ENCODE data around the gene UBR4.
"Not testable (repeated sequence)": the region's sequence is repeated elsewhere in the genome, so short reads cannot be mapped to it uniquely, and the experiment has no call there.

Gene UBR4

GRCh38 chr1:19222979-19223824, 13.1 kb upstream of the UBR4 start:
- intact Hi-C loops (cut with DNase I): no loop called here
- DNase-seq: peak in 1 of 42 donors; percentile 1

GRCh38 chr1:19222573-19222972, 12.5 kb upstream of the UBR4 start:
- intact Hi-C loops (cut with DNase I): no loop called here
- DNase-seq: peak in 1 of 42 donors; percentile 10

DNA sequence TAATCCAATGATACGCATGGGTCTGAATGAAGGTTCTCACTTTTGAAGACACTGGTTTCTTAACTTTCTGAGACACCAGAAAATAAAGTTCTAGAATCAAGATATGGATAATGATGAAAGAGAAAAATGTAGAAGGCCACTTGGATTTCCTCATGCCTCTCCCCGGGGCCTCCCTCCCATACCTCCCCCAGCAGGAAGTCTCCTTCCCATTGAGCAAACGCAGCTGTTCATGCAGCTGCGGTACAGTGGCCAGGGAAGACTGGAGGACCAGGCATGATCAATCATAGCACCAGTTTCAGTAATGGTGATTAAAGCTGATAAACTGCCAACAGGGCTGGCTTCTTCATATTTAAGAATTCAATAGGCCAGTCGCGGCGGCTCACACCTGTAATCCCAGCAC, 10.9 kb upstream of the UBR4 start:
- peak in 1 of 42 donors; percentile 4 for DNase-seq
- intact Hi-C loops (cut with DNase I): no loop called here

GRCh38 chr1:19220080-19220846, 10.2 kb upstream of the UBR4 start:
- intact Hi-C loops (cut with DNase I): no loop called here
- peak in 1 of 42 donors; percentile 12 for DNase-seq

GRCh38 chr1:19219451-19219850, 9.4 kb upstream of the UBR4 start:
- DNase-seq: peak in 1 of 42 donors; percentile 3
- intact Hi-C loops (cut with DNase I): no loop called here

- DNase-seq; intact Hi-C loops (cut with DNase I): not testable (repeated sequence)
These were observed 6.5 kb upstream of the UBR4 start for GRCh38 chr1:19216585-19216984.

GRCh38 chr1:19213580-19213979, 3.5 kb upstream of the UBR4 start:
- no peak for DNase-seq
- intact Hi-C loops (cut with DNase I): loop anchor here (5.0 kb wide), 1 partner anchor 39 kb away; the partner anchor contains the start of genes EMC1 and MRTO4

DNA sequence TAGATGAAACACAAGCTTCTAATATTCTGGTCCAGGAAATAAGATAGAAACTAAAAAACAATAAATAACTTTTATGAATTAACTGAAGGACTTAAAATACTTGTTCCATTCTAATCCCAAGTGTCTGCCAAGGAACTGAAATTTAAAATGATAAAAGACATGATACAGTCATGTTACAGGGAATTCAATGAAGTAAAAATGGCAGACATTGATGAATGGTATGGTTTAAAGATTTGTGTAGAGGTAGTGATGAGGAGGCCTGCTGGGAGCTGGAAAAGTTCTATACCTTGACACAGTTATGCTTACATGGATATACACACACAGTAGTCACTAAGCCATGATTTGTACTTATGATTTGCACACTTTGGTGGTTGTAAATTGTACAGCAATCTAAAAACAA, 2.1 kb upstream of the UBR4 start:
- intact Hi-C loops (cut with DNase I): loop anchor here (5.0 kb wide), 1 partner anchor 40 kb away; the partner anchor contains the start of genes EMC1 and MRTO4
- DNase-seq: no peak

DNA sequence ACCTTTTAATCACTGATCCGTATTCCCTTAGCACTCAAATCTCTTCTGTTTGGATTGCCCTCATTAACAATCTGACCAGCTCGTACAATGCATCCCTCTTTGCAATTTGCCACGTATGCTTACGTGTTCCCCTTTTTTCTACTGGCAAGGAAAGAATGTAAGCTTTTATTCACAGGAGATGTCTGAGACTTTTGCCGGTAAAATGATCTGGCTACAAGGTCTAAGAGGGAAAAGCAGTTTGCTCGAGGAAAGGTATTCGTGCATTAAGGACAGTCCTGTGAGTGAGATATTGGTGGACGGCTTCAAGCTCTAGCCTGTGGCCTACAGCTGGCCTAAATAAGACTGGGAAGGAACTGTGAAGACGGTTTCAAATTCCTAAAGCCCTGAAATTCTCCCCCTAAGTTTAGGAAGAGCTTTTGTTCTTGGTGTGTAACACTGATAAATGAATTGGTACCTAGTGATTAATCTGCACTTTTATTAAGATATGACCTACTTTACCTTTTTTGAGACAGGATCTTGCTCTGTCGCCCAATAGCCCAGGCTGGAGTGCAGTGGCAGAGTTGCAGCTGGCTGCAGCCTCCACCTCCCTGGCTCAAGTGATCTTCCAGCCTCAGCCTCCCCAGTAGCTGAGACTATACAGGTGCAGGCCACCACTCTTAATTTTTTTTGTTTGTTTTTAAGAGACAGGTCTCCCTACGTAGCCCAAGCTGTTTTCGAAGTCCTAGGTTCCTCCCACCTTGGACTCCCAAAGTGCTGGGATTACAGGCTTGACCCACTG, 895 bp upstream of the UBR4 start:
- intact Hi-C loops (cut with DNase I): loop anchor here (5.0 kb wide), 1 partner anchor 41 kb away; the partner anchor contains the start of genes EMC1 and MRTO4
- DNase-seq: peak in 1 of 42 donors; percentile 3

- intact Hi-C loops (cut with DNase I): no loop called here
- peak in 19 of 42 donors; percentile 5 to 48 (median 16) for DNase-seq
These were observed 552 bp downstream of the UBR4 start for GRCh38 chr1:19209439-19209989.

GRCh38 chr1:19208710-19209438, 1.2 kb downstream of the UBR4 start:
- intact Hi-C loops (cut with DNase I): no loop called here
- no peak for DNase-seq

- intact Hi-C loops (cut with DNase I): no loop called here
- DNase-seq: no peak
These were observed 3.1 kb downstream of the UBR4 start for GRCh38 chr1:19206947-19207346.

DNA sequence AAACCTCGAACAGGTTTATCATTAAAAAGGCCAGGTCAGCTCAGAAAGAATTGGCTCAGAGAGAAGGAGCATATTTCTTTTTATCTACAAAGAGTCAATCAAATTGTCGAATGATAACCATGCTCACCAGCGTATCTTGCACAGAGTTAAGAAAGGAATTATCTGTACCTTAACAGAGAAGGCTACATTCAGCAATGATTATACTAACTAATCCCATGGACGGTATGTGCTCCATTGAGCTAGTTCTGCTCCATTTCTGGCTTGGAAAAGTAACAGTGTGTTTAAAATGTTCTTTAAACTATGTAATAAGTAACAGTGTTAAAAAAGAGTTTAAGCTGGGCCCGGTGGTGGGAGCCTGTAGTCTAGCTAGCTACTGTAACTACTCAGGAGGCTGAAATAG, 4.2 kb downstream of the UBR4 start:
- intact Hi-C loops (cut with DNase I): no loop called here
- no peak for DNase-seq

GRCh38 chr1:19205403-19205802, 4.7 kb downstream of the UBR4 start:
- no peak for DNase-seq
- intact Hi-C loops (cut with DNase I): no loop called here

DNA sequence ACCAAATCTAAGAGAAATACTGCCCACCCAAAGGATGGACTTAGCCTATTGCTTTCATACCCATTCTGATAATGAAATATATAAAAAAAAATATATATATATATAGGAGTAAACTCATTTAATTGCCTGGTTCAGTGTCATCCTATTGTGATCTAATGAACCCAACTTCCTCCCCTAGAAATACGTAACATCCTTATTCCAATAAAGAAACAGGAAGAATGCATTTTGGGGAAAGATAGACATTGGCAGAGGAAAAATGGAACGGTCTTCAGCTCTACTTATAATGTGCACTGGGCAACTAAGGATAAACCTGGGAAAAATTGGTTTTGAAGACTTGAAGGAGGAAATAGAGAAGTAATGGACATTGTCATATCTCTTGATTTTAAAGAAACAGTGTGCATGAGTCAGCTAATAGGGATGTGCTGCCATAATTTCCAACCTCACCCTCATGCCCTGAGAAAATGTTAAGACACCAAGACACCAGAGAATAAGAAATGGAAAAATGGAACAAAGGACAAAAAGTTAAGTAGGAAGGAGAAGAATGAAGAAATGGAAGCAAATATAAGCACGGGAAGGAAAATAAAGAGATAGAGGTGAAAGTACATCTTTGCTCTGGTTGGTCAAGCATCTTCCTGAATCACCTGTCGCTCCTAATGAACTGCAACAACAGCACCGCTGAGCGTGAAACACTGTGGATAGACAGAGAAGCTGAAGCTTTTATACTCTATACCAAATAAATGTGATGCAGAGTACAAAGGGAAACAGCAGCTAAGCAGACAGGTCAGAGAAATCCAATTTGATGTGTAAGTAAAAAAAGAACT, 5.4 kb downstream of the UBR4 start:
- intact Hi-C loops (cut with DNase I): no loop called here
- DNase-seq: no peak

DNA sequence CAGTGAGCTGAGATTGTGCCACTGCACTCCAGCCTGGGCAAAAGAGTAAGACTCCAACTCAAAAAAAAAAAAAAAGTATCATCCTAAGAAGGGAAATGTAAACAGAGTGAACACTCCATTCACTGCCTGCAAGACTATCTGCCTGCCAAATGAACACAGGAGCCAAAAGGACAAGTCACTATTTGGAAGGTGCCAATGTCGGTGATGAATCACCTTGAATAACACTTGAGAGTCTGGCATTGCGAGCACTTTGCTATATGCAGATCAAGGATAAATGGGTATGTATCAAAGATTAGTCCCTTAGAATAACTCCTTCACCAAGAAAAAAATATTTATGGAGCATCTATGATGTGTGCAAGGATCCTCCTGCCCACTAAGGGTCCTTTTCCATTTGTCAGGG, 6.6 kb downstream of the UBR4 start:
- intact Hi-C loops (cut with DNase I): no loop called here
- peak in 1 of 42 donors; percentile 38 for DNase-seq

DNA sequence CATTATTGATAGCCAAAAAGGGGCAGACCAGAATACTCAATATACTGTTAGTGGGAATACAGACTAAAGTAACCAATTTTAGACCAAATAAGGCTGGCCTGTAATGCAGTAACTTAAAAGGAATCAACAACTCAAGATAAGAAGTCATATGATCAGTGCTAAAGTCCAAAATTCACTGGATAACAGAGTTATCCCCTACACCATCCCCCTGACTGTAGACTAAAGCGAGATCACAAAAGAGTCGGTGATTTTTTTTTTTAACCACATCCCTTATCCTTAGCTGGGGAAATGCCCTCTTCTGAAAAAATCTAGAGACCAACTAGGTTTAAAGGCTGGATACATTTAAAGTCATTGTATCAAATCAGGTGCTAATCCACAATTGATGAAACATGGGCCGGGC, 7.7 kb downstream of the UBR4 start:
- DNase-seq: no peak
- intact Hi-C loops (cut with DNase I): no loop called here
